GM12878 (cell line): ENCODE data around the gene SUSD1.

Experiments used
- BCL11A ChIP-seq: IDR thresholded peaks from 2 replicates; pipeline ENCODE4 v1.6.1; 2011; ENCODE audit warnings: low read depth, low read length
- BHLHE40 ChIP-seq, 2 experiments: fragments of 450-650 bp in 1 of 2; IDR thresholded peaks; 2 replicates each; pipeline ENCODE4 v1.6.1; 2011 to 2017; ENCODE audit warnings: low read depth in 2 of 2, borderline replicate concordance in 1 of 2, improper control_type of control experiment in 1 of 2, low read length in 1 of 2, mild to moderate bottlenecking in 1 of 2
- FOS ChIP-seq: IDR thresholded peaks from 3 replicates; pipeline ENCODE4 v1.6.1; 2011; ENCODE audit warnings: borderline replicate concordance; ENCODE audit not compliant: insufficient read length; ENCODE audit errors: extremely low read depth
- RCOR1 ChIP-seq: conservative IDR thresholded peaks from 2 replicates; pipeline ENCODE4 v1.6.1; 2012; ENCODE audit warnings: low read depth, low read length, improper control_type of control experiment
- SREBF1 ChIP-seq: IDR thresholded peaks from 2 replicates; pipeline ENCODE4 v1.6.1; 2012; ENCODE audit warnings: mild to moderate bottlenecking, low read length
- TAF1 ChIP-seq: IDR thresholded peaks from 2 replicates; pipeline ENCODE4 v1.6.1; 2011; ENCODE audit warnings: mild to moderate bottlenecking, low read depth, low read length, borderline replicate concordance
- TCF7 ChIP-seq: IDR thresholded peaks from 2 replicates; pipeline ENCODE4 v1.6.1; 2014; ENCODE audit warnings: antibody characterized with exemption, borderline replicate concordance

DNA sequence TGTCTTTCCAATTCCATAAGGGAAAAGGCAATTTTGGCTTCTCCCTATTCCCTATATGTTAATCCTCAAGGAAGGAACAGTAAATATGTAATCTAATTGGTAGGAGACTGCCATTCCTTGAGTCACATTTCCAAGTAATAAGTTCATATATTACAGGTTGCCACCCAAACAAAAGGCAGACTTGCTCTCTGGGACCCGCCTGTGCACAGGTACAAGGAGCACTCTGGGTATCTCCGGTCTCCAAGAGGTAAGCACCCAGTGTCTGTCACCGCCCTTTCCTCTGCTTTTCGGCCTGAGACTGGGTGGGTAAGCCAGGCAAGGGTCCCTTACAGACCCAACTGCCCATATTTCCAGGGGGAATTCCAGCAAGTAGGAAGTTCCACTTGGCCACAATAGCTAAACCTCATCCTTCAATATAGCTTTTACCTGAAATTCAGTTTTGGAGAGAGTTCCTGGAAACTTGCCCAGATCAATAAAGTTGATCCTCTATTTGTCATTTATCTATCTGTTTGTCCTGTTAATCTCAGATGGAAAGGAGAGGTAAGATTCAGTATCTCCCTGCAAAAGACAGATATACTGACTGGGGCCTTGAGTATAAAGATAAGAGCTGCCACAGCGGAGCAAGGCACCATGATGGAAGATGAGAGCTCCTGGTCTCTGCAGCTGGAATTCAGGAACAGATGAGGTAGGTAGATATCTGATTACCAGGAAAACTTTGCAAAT, 81.8 kb downstream of the SUSD1 start:
- no peak for TF ChIP-seq RCOR1
- no peak for TF ChIP-seq SREBF1
- TF ChIP-seq BCL11A, result no peak
- no peak for TF ChIP-seq TCF7
- no peak for TF ChIP-seq FOS
- no peak for TF ChIP-seq TAF1
- TF ChIP-seq BHLHE40 (IDR thresholded peaks at IDR 0.05; ENCODE audit: borderline replicate concordance in 1 of 2, low read depth in 2 of 2, low read length in 1 of 2), result no peak
